Tibial nerve (tissue), 4 donors: ENCODE results near the gene OR8B12. TPM values are rescaled to one million over a fixed set of nuclear protein-coding genes. Genes with fewer than 3 reads are reported as not detected.

Source experiments
- DNase-seq, 2 donors: peaks; one replicate each; pipeline ENCODE4 v3.0.0-alpha.2; 2019; ENCODE audit warnings: low spot score in 2 of 2
- H3K27ac ChIP-seq, 4 donors: fragments of 200-600 bp; sonication (generic) in 3 of 4; one replicate each; pipeline ENCODE4 v1.5.1; 2017 to 2019; ENCODE audit warnings: mild to moderate bottlenecking in 1 of 4
- H3K27me3 ChIP-seq, 2 donors: fragments of 200-600 bp; sonication (generic) in 1 of 2; one replicate each; pipeline versions ENCODE4 v1.5.1 to v1.6.0; 2017 to 2019
- H3K36me3 ChIP-seq, 3 donors: fragments of 200-600 bp; sonication (generic); one replicate each; pipeline ENCODE4 v1.5.1; 2018 to 2019
- H3K4me1 ChIP-seq, 4 donors: fragments of 200-600 bp; sonication (generic) in 3 of 4; one replicate each; pipeline ENCODE4 v1.5.1; 2017 to 2019
- H3K4me3 ChIP-seq, 4 donors: fragments of 200-600 bp; sonication (generic) in 3 of 4; one replicate each; pipeline ENCODE4 v1.5.1; 2017 to 2019; ENCODE audit warnings: mild to moderate bottlenecking in 1 of 4, moderate library complexity in 1 of 4
- H3K9me3 ChIP-seq, 4 donors: fragments of 200-600 bp; sonication (generic) in 3 of 4; one replicate each; pipeline ENCODE4 v1.5.1; 2017 to 2019
- EP300 ChIP-seq, 2 donors: sonication (generic); formaldehyde crosslinking; IDR thresholded peaks; one replicate each; pipeline ENCODE4 v1.6.1; 2017; ENCODE audit warnings: antibody characterized with exemption in 2 of 2, mild to moderate bottlenecking in 1 of 2
- POLR2A ChIP-seq, 2 donors: fragments of 450-650 bp; IDR thresholded peaks; one replicate each; pipeline ENCODE4 v1.6.1; 2017; ENCODE audit warnings: antibody characterized with exemption in 2 of 2, mild to moderate bottlenecking in 2 of 2, moderate library complexity in 2 of 2
- WGBS, 2 donors: methylation state at CpG; one replicate each; pipeline ENCODE4 v1.1.5; 2018; 5-methylcytosine and 5-hydroxymethylcytosine counted together
- small RNA-seq: library from RNA; depleted of rRNA; stranded (forward); fragments of <200 nt; gene quantifications from one replicate; pipeline ENCODE3, GENCODE V24; 2016
- total RNA-seq, 4 donors: library from RNA; depleted of rRNA; stranded (reverse); fragments of >200 nt; gene quantifications; one replicate each; pipeline ENCODE4 v1.1.0, GENCODE V29; 2016
- TF ChIP-seq, protein P1 (sequence below), 5 experiments: fragments of 200-600 bp in 3 of 5; fragments of 450-650 bp in 2 of 5; sonication (generic) in 3 of 5; IDR thresholded peaks; one replicate each; pipeline ENCODE4 v1.5.1; 2016 to 2019; ENCODE audit warnings: antibody characterized with exemption in 5 of 5, mild to moderate bottlenecking in 3 of 5, moderate library complexity in 2 of 5

OR8B12 gene
- total RNA-seq, 4 donors from 2014 or later: not detected

DNA sequence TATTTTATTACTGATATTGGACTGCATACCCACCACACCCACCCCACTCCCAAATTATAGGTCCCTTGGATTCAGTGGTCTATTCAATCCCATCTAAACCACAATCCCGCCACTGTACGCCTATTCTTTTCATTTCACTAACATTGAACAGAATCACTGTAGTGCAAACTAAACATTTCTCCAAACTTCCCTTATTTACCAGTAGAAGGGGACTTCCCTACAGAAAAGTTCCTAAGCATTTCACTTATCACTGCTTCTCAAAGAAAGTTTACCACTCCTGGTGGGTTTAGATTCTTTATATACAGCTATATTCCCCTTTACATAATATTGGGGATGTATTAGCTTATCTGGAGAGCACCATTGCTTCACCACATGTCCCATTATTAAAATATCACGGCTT, 29.3 kb downstream of the OR8B12 start:
- DNase-seq: no peak
- 84 to 86% methylated on average over 3 of the region's 3 CpGs for WGBS, 2 donors
- Histone ChIP-seq H3K27me3 (no peaks in the 10 kb centered on the region), H3K9me3 (no peaks in the 10 kb centered on the region), H3K4me1 (no peaks in the 10 kb centered on the region), H3K36me3 (no peaks in the 10 kb centered on the region), H3K27ac (no peak overlapping the region), H3K4me3 (no peak overlapping the region)
- TF ChIP-seq, protein P1, sequence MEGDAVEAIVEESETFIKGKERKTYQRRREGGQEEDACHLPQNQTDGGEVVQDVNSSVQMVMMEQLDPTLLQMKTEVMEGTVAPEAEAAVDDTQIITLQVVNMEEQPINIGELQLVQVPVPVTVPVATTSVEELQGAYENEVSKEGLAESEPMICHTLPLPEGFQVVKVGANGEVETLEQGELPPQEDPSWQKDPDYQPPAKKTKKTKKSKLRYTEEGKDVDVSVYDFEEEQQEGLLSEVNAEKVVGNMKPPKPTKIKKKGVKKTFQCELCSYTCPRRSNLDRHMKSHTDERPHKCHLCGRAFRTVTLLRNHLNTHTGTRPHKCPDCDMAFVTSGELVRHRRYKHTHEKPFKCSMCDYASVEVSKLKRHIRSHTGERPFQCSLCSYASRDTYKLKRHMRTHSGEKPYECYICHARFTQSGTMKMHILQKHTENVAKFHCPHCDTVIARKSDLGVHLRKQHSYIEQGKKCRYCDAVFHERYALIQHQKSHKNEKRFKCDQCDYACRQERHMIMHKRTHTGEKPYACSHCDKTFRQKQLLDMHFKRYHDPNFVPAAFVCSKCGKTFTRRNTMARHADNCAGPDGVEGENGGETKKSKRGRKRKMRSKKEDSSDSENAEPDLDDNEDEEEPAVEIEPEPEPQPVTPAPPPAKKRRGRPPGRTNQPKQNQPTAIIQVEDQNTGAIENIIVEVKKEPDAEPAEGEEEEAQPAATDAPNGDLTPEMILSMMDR (IDR thresholded peaks at IDR 0.05): no peak
- TF ChIP-seq EP300 (IDR thresholded peaks at IDR 0.05) (no peak), POLR2A (IDR thresholded peaks at IDR 0.05) (no peak)

DNA sequence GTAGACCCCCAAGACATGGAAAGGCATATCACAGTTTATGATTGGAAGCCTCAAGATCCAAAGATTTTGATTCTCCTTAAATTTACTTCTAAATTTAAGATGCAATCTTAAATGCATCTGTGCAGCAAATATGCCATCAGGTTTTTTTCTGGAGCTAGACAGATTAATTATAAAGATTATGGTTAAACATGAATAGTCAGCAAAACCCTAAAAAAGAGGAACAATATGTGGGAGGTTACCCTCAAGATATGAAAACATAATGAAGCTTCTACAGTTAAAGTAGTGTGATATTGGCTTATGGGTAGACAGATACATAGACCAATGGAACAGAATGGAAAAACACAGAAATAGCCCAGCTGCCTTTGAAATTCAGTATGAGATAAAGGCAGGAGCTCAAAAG, 31.7 kb downstream of the OR8B12 start:
- no peaks in the 10 kb centered on the region for H3K4me1 ChIP-seq
- DNase-seq: no peak
- no peaks in the 10 kb centered on the region for H3K36me3 ChIP-seq
- no peak overlapping the region for H3K4me3 ChIP-seq
- no peaks in the 10 kb centered on the region for H3K27me3 ChIP-seq
- no peaks in the 10 kb centered on the region for H3K9me3 ChIP-seq
- H3K27ac ChIP-seq: no peak overlapping the region
- TF ChIP-seq, protein P1 (IDR thresholded peaks at IDR 0.05): no peak
- TF ChIP-seq POLR2A (IDR thresholded peaks at IDR 0.05): no peak
- TF ChIP-seq EP300 (IDR thresholded peaks at IDR 0.05): no peak

DNA sequence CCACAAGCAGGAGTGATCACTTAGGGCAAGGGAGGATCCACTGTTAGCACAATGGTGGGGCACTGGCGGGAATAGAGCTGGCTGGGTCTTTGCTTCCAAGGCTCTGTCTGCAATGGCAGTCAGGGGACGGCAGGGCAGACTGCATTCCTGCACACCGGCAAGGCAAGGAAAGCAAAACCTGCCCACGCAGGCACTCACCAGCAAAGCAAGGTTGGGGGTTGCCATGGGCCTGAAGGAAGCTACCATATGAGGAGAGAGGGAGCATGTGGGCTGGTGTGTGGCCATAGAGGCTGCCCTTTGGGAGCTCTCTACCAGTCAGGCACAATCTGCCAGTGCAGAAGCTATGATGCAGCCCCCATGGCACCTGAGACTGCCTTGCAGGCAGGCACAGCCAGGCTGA, 33.2 kb downstream of the OR8B12 start:
- no peak for TF ChIP-seq POLR2A (IDR thresholded peaks at IDR 0.05)
- no peak for TF ChIP-seq EP300 (IDR thresholded peaks at IDR 0.05)
- TF ChIP-seq, protein P1 (IDR thresholded peaks at IDR 0.05): no peak
- no peak overlapping the region for H3K27ac ChIP-seq
- no peak overlapping the region for H3K4me3 ChIP-seq
- 66 to 81% methylated on average over 3 to 4 of the region's 4 CpGs for WGBS, 2 donors
- H3K9me3 ChIP-seq: no peaks in the 10 kb centered on the region
- H3K36me3 ChIP-seq: no peaks in the 10 kb centered on the region
- no peaks in the 10 kb centered on the region for H3K4me1 ChIP-seq
- DNase-seq: no peak
- H3K27me3 ChIP-seq: no peaks in the 10 kb centered on the region

DNA sequence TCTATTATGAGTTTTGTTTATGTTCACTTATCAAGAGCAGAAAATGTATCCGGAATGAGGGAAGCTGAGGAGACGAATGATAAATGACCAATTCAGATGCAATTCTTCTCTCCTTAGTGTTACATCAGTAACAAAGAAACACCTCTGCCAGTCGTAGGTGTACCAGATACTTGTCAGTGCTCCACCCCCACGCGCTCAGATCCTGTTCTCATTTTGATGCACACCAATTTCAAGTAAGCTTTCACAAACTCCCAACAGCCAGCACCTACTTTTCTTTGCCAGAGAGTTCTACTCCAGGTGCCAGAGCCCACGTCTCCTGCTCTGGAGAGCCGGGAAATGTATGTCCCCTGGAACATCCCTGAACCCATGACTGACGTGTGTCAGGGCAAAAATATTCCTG, 43.7 kb downstream of the OR8B12 start:
- no peak for TF ChIP-seq EP300 (IDR thresholded peaks at IDR 0.05)
- TF ChIP-seq POLR2A (IDR thresholded peaks at IDR 0.05): no peak
- TF ChIP-seq, protein P1 (IDR thresholded peaks at IDR 0.05): no peak
- DNase-seq: no peak
- 84 to 85% methylated on average over 8 of the region's 8 CpGs for WGBS, 2 donors
- Histone ChIP-seq H3K27ac (no peak overlapping the region), H3K27me3 (no peaks in the 10 kb centered on the region), H3K36me3 (no peaks in the 10 kb centered on the region), H3K9me3 (no peaks in the 10 kb centered on the region), H3K4me3 (no peak overlapping the region), H3K4me1 (no peaks in the 10 kb centered on the region)

DNA sequence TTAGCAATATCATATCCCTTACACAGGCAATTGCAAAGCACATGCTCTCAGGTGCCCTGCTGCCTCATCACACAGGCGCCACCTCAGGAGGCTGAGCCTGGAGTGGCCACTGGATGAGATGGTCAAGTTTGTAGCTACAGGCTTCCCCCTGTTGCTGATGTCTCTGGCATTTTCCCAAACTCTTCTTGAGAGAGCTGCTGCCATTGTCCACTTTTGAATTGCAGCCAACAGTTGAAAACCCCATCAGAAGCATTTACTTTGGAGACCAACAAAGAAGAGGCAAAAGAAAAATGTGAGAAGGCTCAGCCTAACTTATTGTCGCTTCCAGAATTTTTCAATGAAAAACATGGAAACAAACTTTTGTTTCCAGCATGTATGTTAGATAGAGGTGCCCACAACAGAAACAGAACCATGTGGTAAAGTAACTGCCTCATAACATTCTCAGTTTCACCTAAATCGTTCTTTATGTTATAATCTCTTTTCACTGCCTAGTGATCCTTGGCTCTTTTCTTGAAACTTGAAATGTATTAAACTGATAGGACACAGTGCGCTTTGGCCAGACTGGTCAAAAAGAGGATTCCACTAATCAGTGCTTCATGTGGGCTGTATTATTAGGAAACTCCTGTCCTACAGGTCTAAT, 50.3 kb downstream of the OR8B12 start:
- DNase-seq: no peak
- 76 to 79% methylated on average over 4 of the region's 4 CpGs for WGBS, 2 donors
- no peak overlapping the region for H3K4me3 ChIP-seq
- H3K27ac ChIP-seq: no peak overlapping the region
- no peaks in the 10 kb centered on the region for H3K9me3 ChIP-seq
- H3K27me3 ChIP-seq: no peaks in the 10 kb centered on the region
- H3K4me1 ChIP-seq: no peaks in the 10 kb centered on the region
- TF ChIP-seq, protein P1 (IDR thresholded peaks at IDR 0.05): no peak
- no peak for TF ChIP-seq EP300 (IDR thresholded peaks at IDR 0.05)
- no peak for TF ChIP-seq POLR2A (IDR thresholded peaks at IDR 0.05)
- H3K36me3 ChIP-seq: no peaks in the 10 kb centered on the region

Small RNA genes within 50 kb of the gene (small RNA-seq; reads per million reads assigned to genes)
- not detected for gene OR8A3P

Other genes with a start within 250 kb of the OR8B12 start
- gene OR8D1, start 229.7 kb downstream of the OR8B12 start, total RNA-seq: not detected
- gene OR8D2, start 223.5 kb downstream of the OR8B12 start, total RNA-seq: not detected
- not detected for gene OR8B2, start 159.2 kb downstream of the OR8B12 start, total RNA-seq
- not detected for gene OR8B3, start 144.6 kb downstream of the OR8B12 start, total RNA-seq
- gene OR8B4, start 118.8 kb downstream of the OR8B12 start, total RNA-seq: not detected
- gene OR8B8, start 98.0 kb downstream of the OR8B12 start, total RNA-seq: not detected
- gene OR8A1, start 26.3 kb upstream of the OR8B12 start, total RNA-seq: not detected
- gene PANX3, start 67.8 kb upstream of the OR8B12 start, total RNA-seq: not detected
- gene TBRG1, start 79.2 kb upstream of the OR8B12 start, total RNA-seq: 10 to 100 TPM; 32.7 to 45.4 (median 36.4) TPM
- gene SIAE, start 130.1 kb upstream of the OR8B12 start, total RNA-seq: 10 to 100 TPM in 1 of 4 donors, 1 to 10 TPM in 3; 6.5 to 20.0 (median 8.2) TPM
- gene SPA17, start 130.2 kb upstream of the OR8B12 start, total RNA-seq: 1 to 10 TPM; 1.2 to 7.1 (median 3.3) TPM
- 1 to 10 TPM in 3 of 4 donors, not detected in 1; 1.4 to 3.1 (median 2.4) TPM for gene NRGN, start 196.3 kb upstream of the OR8B12 start, total RNA-seq
- gene VSIG2, start 208.6 kb upstream of the OR8B12 start, total RNA-seq: 1 to 10 TPM in 2 of 4 donors, not detected in 2; 1.5 to 2.4 TPM
- 10 to 100 TPM; 18.6 to 45.9 (median 33.0) TPM for gene ESAM, start 218.6 kb upstream of the OR8B12 start, total RNA-seq